ENCODE data around the gene EDN1.
"Not testable (repeated sequence)": the region's sequence is repeated elsewhere in the genome, so short reads cannot be mapped to it uniquely, and the experiment has no call there.

The EDN1 gene

GRCh38 chr6:12293931-12294807 is 4.0 kb downstream of the EDN1 start:
- no peak for DNase-seq (ENCODE audit: low read depth, low spot score)

GRCh38 chr6:12294851-12295536 is 4.8 kb downstream of the EDN1 start:
- no peak for DNase-seq (ENCODE audit: low read depth, low spot score)

GRCh38 chr6:12295558-12296254 is 5.5 kb downstream of the EDN1 start:
- no peak for DNase-seq (ENCODE audit: low read depth, low spot score)

- DNase-seq (ENCODE audit: low read depth, low spot score) = no peak
Measured at GRCh38 chr6:12296255-12296573, 6.1 kb downstream of the EDN1 start.

GRCh38 chr6:12296604-12297003 is 6.4 kb downstream of the EDN1 start:
- DNase-seq (ENCODE audit: low read depth, low spot score) = no peak

- DNase-seq (ENCODE audit: low read depth, low spot score) = no peak
Measured at GRCh38 chr6:12297363-12298016, 7.3 kb downstream of the EDN1 start.

GRCh38 chr6:12298017-12298978 is 8.1 kb downstream of the EDN1 start:
- DNase-seq (ENCODE audit: low read depth, low spot score) = no peak

GRCh38 chr6:12298995-12299394 is 8.8 kb downstream of the EDN1 start:
- DNase-seq (ENCODE audit: low read depth, low spot score) = no peak

- DNase-seq (ENCODE audit: low read depth, low spot score) = no peak
Measured at GRCh38 chr6:12301018-12301417, 10.9 kb downstream of the EDN1 start.

- DNase-seq (ENCODE audit: low read depth, low spot score) = no peak
Measured at GRCh38 chr6:12304487-12304886, 14.3 kb downstream of the EDN1 start.

- no peak for DNase-seq (ENCODE audit: low read depth, low spot score)
Measured at GRCh38 chr6:12309070-12309469, 18.9 kb downstream of the EDN1 start.

GRCh38 chr6:12311106-12311505 is 20.9 kb downstream of the EDN1 start:
- no peak for DNase-seq (ENCODE audit: low read depth, low spot score)

GRCh38 chr6:12312736-12313135 is 22.6 kb downstream of the EDN1 start:
- no peak for DNase-seq (ENCODE audit: low read depth, low spot score)

GRCh38 chr6:12313306-12313991 is 23.3 kb downstream of the EDN1 start:
- no peak for DNase-seq (ENCODE audit: low read depth, low spot score)

GRCh38 chr6:12313992-12314589 is 23.9 kb downstream of the EDN1 start:
- no peak for DNase-seq (ENCODE audit: low read depth, low spot score)

- DNase-seq (ENCODE audit: low read depth, low spot score) = no peak
Measured at GRCh38 chr6:12314751-12315150, 24.6 kb downstream of the EDN1 start.

GRCh38 chr6:12315292-12316081 is 25.3 kb downstream of the EDN1 start:
- DNase-seq (ENCODE audit: low read depth, low spot score) = no peak

GRCh38 chr6:12318749-12319148 is 28.6 kb downstream of the EDN1 start:
- DNase-seq (ENCODE audit: low read depth, low spot score) = no peak

GRCh38 chr6:12320074-12320473 is 29.9 kb downstream of the EDN1 start:
- not testable (repeated sequence) for DNase-seq (ENCODE audit: low read depth, low spot score)

Measured in activated naive CD8-positive, alpha-beta T cell treated with anti-CD3 and anti-CD28 coated beads, Interleukin-2, amount 50 U/mL, for 16 hours (primary cell).